ENCODE results near the gene CPOX. TPM values are rescaled to one million over a fixed set of nuclear protein-coding genes. Genes with fewer than 3 reads are reported as not detected.
"Not testable (repeated sequence)": the region's sequence is repeated elsewhere in the genome, so short reads cannot be mapped to it uniquely, and the experiment has no call there.

CPOX gene
- 10 to 100 TPM; 40.5 to 45.3 TPM for total RNA-seq

DNA sequence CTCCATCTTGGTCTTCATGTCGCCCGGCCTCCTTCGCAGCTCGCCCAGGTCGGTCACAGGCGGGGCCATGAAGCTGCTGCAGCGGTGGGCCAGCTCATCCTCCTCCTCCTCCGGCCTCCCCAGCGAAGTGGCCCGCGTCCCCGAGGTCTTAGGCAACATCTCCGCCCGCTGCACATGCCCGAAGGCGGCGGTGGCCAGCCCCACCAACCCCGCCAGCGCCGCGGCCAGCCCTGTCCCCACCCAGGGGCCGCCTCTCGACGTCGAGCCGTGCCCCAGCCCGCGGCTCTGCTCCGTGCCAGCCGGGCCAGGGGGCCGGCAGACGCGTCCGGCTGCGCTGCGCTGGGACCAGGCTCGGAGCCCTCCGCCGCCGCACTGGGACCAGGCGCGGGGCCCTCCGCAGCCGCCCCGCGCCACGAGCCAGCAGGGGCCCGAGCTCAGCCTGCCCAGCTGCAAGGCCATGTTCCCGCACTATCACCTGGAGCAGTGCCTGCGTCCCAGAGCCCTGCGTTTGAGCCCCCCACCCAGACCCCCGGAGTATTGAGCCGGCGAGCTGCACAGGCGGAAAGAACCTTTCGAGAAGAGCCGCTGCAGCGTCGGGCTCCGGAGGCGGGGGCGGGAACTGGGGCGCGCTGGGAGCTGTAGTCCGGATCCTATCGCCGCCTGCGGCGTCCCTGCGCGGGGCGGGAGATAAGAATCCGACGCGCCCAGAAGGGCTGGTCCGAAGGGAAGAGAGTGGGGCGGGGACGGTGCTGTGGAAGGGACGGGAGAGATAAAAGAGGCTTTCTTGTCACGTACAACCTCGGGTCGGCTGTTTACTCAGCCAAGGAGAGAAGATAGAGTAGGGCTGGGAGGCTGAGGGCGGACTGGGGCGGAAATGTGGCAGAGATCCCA is at the start of gene CPOX:
CPOX (minus strand) TSS at position 566 of the 891 bp plus-strand sequence; CDS start at position 459, 107 bp downstream.
- peaks cover 33% of the 10 kb centered on the region for H3K36me3 Mint-ChIP-seq (ENCODE audit: low read depth)
- TF ChIP-seq, protein P1, sequence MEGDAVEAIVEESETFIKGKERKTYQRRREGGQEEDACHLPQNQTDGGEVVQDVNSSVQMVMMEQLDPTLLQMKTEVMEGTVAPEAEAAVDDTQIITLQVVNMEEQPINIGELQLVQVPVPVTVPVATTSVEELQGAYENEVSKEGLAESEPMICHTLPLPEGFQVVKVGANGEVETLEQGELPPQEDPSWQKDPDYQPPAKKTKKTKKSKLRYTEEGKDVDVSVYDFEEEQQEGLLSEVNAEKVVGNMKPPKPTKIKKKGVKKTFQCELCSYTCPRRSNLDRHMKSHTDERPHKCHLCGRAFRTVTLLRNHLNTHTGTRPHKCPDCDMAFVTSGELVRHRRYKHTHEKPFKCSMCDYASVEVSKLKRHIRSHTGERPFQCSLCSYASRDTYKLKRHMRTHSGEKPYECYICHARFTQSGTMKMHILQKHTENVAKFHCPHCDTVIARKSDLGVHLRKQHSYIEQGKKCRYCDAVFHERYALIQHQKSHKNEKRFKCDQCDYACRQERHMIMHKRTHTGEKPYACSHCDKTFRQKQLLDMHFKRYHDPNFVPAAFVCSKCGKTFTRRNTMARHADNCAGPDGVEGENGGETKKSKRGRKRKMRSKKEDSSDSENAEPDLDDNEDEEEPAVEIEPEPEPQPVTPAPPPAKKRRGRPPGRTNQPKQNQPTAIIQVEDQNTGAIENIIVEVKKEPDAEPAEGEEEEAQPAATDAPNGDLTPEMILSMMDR (IDR thresholded peaks at IDR 0.05): no peak
- no peaks in the 10 kb centered on the region for H3K27me3 Mint-ChIP-seq
- H3K4me3 Mint-ChIP-seq: peak within 1 kb of the TSS; percentile 96
- intact Hi-C loops (cut with micrococcal nuclease): no loop called here
- H3K27ac Mint-ChIP-seq: peak within 1 kb of the TSS; percentile 96
- H3K9me3 Mint-ChIP-seq: no peaks in the 10 kb centered on the region
- ChIA-PET CTCF (interaction anchor here (0.8 to 7.8 kb wide), 10 partner anchors 9 to 554 kb away, joined by 3 to 44 read pairs (median 4); partner anchors contain the start of genes CLDND1 and DCBLD2), POLR2A (interaction anchor here (0.6 to 2.0 kb wide), 9 partner anchors 12 to 723 kb away, joined by 3 to 5 read pairs (median 4); no protein-coding TSS in a partner anchor)
- peaks cover 41% of the 10 kb centered on the region for H3K4me1 Mint-ChIP-seq (ENCODE audit: low read depth)
- peak; percentile 99 for ATAC-seq
- peak; percentile 94 for DNase-seq

- CTCF ChIA-PET: interaction anchor here (0.7 to 1.3 kb wide), 2 partner anchors 15 to 40 kb away, joined by 4 to 5 read pairs; no protein-coding TSS in a partner anchor
- H3K4me3 Mint-ChIP-seq; DNase-seq; H3K27me3 Mint-ChIP-seq; H3K36me3 Mint-ChIP-seq (ENCODE audit: low read depth); intact Hi-C loops (cut with micrococcal nuclease); H3K4me1 Mint-ChIP-seq (ENCODE audit: low read depth); H3K9me3 Mint-ChIP-seq; H3K27ac Mint-ChIP-seq; ATAC-seq: not testable (repeated sequence)
- POLR2A ChIA-PET: interaction anchor here (0.6 kb wide), 1 partner anchor 228 kb away, joined by 3 read pairs; no protein-coding TSS in a partner anchor
Observed at GRCh38 chr3:98642769-98643168, 49.4 kb upstream of the CPOX start.

DNA sequence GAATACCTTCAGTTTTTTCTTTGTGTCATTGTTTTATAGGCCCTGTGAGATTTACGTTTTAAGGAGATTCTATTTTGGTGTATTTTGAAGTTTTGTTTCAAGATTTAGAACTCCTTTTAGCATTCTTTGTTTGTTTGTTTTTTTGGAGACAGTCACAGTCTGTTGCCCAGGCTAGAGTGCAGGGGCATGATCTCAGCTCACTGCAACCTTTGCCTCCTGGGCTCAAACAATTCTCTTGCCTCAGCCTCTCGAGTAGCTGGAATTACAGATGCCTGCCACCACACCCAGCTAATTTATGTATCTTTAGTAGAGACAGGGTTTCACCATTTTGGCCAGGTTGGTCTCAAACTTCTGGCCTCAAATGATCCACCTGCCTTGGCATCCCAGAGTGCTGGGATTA is 48.3 kb upstream of the CPOX start:
- H3K4me1 Mint-ChIP-seq (ENCODE audit: low read depth); H3K9me3 Mint-ChIP-seq; H3K4me3 Mint-ChIP-seq; intact Hi-C loops (cut with micrococcal nuclease); DNase-seq; H3K36me3 Mint-ChIP-seq (ENCODE audit: low read depth); H3K27ac Mint-ChIP-seq; H3K27me3 Mint-ChIP-seq; POLR2A ChIA-PET; ATAC-seq: not testable (repeated sequence)
- CTCF ChIA-PET: interaction anchor here (0.7 to 1.3 kb wide), 2 partner anchors 16 to 39 kb away, joined by 4 to 5 read pairs; no protein-coding TSS in a partner anchor

DNA sequence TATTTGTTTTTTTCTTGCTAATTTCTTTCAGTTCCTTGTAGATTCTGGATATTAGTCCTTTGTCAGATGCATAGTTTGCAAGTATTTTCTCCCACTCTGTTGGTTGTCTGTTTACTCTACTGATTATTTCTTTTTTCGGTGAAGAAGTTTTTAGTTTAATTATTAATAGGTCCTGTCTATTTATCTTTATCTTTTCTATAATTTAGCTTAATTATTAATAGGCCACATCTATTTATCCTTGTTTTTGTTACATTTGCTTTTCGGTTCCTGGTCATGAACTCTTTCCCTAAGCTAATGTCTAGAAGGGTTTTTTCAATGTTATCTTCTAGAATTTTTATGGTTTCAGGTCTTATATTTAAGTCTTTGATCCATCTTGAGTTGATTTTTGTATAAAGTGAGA is 45.1 kb upstream of the CPOX start:
- H3K4me3 Mint-ChIP-seq; H3K27ac Mint-ChIP-seq; H3K4me1 Mint-ChIP-seq (ENCODE audit: low read depth); DNase-seq; intact Hi-C loops (cut with micrococcal nuclease); H3K27me3 Mint-ChIP-seq; H3K9me3 Mint-ChIP-seq; POLR2A ChIA-PET; CTCF ChIA-PET; H3K36me3 Mint-ChIP-seq (ENCODE audit: low read depth); ATAC-seq: not testable (repeated sequence)

DNA sequence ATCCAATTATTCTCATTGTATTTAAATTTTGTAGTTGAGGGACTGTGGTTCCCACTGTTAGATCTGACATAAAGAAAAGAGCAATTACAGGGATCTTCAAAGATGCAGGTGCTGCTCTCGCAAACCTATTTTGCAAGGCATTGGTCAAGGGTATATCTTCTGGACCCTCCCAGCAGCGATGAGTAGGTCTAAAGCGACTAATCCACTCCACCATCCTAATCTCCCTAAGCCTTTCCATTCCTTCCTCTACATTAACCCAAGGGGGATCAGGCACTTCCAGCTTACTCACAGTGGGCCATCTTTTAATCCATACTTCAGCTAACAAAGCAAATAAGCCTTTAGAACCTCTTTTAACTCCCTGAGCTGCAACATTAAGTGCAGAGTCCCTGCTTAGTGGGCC is 37.0 kb upstream of the CPOX start:
- no peak overlapping the region for H3K27ac Mint-ChIP-seq
- CTCF ChIA-PET: no interaction called here
- H3K9me3 Mint-ChIP-seq: no peaks in the 10 kb centered on the region
- H3K4me3 Mint-ChIP-seq: no peak overlapping the region
- ATAC-seq: no peak
- intact Hi-C loops (cut with micrococcal nuclease): no loop called here
- H3K27me3 Mint-ChIP-seq: no peaks in the 10 kb centered on the region
- POLR2A ChIA-PET: no interaction called here
- H3K4me1 Mint-ChIP-seq (ENCODE audit: low read depth): no peaks in the 10 kb centered on the region
- no peak for DNase-seq
- H3K36me3 Mint-ChIP-seq (ENCODE audit: low read depth): no peaks in the 10 kb centered on the region
- TF ChIP-seq, protein P1 (IDR thresholded peaks at IDR 0.05): no peak

GRCh38 chr3:98628317-98628716 is 34.9 kb upstream of the CPOX start:
- POLR2A ChIA-PET: interaction anchor here (0.7 kb wide), 1 partner anchor 29 kb away, joined by 3 read pairs; no protein-coding TSS in a partner anchor
- ATAC-seq (no peak), DNase-seq (no peak)
- CTCF ChIA-PET: interaction anchor here (1.4 kb wide), 1 partner anchor 589 kb away, joined by 4 read pairs; no protein-coding TSS in a partner anchor
- Mint-ChIP-seq H3K27me3 (no peaks in the 10 kb centered on the region), H3K4me3 (no peak overlapping the region), H3K9me3 (no peaks in the 10 kb centered on the region), H3K4me1 (ENCODE audit: low read depth) (no peaks in the 10 kb centered on the region), H3K36me3 (ENCODE audit: low read depth) (no peaks in the 10 kb centered on the region), H3K27ac (no peak overlapping the region)
- TF ChIP-seq, protein P1 (IDR thresholded peaks at IDR 0.05): no peak
- intact Hi-C loops (cut with micrococcal nuclease): no loop called here
